Raji (cell line): Measurements from ENCODE around the gene DNAH6.

Source experiments
- POLR2A ChIP-seq: IDR thresholded peaks from 2 replicates; pipeline ENCODE4 v1.6.1; 2011; ENCODE audit warnings: low read depth, low read length, control low read depth; ENCODE audit not compliant: insufficient read depth

The DNAH6 gene

DNA sequence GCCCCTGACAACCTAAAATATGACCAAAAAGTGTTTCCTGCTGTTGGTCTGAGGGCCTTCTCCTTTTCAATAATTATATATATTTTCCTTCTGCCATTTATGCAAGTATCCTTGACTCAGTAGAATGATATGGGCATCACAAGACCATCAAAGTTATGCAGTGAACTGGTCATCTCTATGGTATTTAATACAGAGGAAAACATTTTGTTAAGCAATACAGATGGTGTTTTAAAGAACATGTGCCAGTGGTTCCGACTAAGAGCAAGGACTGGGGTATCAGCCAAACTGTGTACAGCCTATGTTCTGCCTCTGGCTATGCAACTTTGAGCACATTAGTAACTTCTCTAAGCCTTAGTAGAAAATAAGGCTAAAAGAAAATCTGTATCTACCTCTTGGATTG is 185.6 kb downstream of the DNAH6 start:
- no peak for TF ChIP-seq POLR2A

DNA sequence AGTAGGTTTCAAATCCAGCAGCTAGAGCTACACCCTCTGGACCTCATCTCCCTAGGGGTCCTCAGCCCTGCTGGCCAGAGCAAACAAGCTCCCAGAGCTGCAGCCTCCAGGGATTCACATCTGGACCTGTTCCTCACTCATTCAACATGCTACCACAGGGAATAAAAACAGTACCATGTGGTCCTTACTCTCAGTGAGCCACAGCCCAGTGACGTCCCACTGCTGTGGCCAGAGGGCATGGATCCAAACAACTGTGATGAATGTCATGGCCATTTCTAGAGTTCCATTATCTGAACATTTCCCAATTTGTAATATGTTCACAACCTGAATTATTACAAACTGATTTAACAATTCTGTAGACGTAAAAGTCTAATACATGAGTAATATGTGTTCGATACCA is 186.6 kb downstream of the DNAH6 start:
- TF ChIP-seq POLR2A: no peak

DNA sequence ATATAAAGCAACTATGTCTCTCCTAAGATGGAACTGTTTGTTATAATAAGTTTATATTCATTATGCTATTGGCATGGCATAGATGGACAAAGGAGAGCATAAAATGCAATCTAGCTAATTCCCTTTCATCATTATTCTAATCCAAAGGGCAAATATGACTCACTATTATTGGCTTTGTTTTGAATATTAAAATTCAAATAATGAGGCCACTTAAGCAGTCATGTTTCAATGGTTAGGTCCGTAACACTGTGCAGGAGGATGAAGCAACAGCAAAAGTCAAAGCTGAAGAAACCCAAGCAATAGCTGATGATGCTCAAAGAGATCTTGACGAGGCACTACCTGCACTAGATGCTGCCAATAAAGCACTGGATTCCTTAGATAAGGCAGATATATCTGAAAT is 187.5 kb downstream of the DNAH6 start:
- TF ChIP-seq POLR2A: no peak

DNA sequence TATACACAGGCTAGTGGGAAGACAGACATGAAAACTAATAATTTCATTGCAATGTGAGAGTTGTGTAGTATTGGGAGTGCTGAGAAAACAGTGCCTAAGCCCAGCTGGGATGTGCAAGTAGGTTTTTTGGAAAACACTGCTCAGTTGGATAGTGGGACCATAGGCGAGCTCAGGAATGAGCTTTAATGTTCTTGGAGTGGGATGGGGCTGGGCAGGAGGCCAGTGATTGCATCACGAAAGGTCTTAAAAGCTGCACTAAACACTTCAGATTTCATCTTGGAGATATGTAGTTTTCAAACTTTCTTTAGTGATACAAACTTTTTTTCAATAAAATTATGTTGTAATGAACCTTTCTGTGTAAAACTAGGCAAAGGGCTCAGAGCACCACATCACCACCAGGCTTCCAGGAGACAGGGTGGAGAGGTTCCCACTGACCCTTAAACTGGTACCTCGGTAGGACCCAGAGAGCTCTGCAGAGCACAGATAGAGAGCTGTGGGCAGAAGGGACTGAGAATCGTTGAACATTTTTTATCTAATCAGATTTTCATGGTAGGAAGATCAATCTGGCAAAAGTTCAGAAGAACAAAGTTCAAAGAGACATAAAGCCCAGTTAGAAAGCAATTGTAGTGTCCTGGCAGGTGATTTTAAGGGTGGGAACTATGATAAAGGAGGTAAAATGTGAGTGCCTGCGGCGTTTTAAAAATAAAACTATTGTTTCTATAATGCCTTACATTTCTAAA is 188.4 kb downstream of the DNAH6 start:
- no peak for TF ChIP-seq POLR2A

DNA sequence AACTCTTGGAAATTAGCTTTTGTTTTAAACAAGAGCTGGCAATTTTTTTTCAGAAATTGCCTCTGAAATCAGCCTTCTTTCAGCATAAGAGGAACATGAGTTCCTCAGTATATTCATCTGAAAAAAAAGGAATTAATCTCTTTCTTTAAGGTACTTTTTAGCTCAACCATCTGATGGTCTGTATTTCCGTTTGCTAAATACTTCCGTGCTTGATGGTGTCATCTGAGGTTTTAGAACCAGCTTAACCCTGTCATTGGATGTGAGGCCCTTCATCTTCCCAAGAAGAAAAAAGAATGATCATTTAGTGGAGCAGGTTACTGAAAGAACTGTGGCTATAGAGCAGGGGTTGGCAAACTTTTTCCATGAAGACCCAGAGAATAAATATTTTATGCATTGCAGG is 189.6 kb downstream of the DNAH6 start:
- TF ChIP-seq POLR2A: no peak

DNA sequence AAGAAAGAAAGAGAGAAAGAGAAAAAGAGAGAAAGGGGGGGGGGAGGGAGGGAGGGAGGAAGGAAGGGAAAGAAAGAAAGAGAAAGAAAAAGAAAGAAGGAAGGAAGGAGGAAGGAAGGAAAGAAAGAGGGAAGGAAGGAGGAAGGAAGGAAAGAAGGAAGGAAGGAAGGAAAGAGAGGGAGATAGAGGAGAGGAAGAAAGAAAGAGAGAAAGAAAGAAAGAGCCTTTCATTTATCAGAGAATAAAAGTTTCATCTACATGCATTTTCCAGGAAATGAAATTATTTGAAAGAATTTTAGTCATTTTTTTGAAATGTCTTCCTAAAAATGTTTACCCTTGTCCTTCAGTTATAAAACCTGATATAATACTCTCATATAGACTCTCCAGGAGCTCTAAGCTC is 192.1 kb downstream of the DNAH6 start:
- no peak for TF ChIP-seq POLR2A

DNA sequence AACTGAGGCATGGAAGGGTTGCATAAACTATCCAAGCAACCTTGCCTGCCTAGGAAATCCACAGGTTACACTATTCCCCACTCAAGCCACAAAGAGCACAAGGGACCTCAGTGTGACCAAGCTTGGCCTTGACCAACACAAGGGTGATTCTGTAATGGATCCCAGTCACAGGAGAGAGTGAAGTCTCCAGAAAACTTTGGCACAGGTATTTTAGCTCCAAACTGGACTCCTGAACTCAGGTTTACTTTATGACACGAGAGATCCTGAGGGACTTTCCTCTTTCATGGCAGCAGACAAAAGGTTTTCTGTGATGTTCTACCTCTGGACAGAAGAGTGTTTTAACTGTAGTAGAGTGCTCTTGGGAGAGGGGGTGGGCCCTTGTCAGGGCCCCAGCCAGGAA is 195.4 kb downstream of the DNAH6 start:
- TF ChIP-seq POLR2A: no peak

DNA sequence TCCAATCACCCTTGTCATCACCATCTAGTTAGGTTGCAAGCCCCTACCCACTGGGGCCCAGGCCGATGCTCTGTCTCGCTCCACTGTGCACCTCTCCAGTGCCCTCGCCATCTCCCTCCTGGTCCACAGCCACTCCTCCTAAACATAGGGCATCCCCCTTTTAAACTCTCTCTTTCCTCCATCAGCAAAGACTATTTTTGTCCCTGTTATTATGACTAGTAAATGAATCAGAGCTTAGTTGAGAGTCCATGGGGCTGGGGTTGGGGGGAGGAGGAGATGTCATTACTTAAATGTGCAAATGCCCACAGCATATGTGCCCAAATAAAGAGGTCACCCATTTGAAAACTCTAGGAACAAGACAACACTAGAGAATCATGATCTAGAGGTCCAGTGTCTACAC is 197.1 kb downstream of the DNAH6 start:
- TF ChIP-seq POLR2A: no peak

DNA sequence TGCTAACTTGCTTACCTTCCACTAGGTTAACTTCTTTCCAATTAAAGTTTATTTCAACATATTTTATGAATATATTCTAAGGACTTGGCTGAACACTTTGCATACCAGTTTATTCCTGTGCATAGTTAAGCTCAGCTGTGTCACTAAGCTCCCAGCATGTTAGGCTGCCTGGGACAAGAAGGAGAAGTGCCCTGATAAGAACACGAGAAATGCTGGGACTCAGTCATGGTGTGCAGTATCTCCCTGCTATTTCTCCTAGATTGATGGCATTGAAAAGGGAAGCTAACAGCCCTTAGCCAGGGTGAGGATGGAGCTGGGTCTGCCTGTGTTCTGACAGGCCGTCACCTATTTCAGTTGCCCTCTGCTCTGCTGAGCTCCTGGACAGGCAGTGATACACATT is 200.3 kb downstream of the DNAH6 start:
- TF ChIP-seq POLR2A: no peak

DNA sequence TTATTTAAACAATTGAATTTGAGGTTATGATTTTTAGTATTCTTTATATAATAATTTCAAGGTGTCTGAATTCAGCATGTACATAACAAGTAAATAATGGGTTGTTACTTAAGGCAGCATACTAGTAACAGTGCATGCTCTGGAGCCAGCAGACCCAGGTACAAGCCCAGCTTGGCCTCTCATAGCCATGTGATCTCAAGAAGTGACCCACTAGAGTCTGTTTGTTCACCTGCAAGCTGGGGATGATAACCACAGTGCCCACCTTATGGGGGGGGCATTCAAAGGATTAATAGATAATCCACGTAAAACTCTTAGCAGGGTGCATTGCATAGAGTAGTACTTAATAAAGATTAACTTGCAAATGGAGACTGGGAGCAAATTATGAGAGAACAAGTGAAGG is 201.0 kb downstream of the DNAH6 start:
- no peak for TF ChIP-seq POLR2A

DNA sequence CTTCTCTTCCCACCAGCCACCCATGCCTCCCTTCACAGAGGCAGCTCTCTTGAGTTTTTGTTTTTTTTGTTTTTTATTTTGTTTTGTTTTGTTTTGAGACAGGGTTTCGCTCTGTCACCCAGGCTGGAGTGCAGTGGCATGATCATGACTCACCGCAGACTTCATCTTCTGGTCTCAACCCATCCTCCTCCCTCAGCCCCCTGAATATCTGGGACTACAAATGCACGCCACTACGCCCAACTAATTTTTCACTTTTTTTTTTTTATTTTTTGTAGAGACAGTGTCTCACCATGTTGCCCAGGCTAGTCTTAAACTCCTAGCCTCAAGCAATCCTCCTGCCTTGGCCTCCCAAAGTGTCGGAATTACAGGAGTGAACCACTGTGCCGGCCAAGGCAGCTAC is 203.1 kb downstream of the DNAH6 start:
- TF ChIP-seq POLR2A: no peak

DNA sequence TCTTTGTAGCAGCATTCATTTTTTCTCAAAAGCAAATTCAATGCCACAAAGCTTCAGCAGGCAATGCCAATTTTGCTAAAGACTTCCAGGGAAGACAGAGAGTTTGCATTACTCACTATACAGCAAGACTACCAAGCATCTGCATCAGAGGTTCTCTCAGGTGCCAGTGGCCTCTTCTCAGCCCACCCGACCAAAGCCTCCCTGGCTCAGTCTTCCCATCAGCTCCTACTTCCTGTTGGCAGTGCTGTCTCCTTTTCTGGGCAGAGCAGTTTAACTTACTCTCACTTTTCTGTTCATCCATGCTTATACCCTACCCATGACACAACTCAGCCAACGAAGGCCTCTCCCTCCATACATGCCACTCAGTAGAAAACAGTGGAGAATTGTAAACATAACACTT is 207.5 kb downstream of the DNAH6 start:
- TF ChIP-seq POLR2A: no peak

DNA sequence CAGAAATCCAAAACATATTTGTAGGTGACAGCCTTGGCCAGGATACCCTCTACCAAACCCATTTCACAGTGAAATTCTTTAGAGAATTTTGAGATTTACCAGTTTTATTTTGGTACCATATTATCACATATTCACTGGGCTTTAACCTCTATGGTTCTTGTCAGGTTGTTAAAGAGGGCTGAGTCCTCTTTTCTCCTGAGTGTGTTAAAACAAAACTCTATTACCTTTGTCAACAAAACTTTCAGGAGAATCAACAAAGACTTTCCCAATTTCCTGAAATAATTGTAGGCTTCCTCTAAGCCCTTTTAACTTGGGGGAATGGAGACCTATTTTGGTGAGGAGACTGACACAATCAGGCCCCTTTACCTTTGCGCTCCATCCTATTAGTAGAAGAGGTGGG is 209.4 kb downstream of the DNAH6 start:
- no peak for TF ChIP-seq POLR2A

DNA sequence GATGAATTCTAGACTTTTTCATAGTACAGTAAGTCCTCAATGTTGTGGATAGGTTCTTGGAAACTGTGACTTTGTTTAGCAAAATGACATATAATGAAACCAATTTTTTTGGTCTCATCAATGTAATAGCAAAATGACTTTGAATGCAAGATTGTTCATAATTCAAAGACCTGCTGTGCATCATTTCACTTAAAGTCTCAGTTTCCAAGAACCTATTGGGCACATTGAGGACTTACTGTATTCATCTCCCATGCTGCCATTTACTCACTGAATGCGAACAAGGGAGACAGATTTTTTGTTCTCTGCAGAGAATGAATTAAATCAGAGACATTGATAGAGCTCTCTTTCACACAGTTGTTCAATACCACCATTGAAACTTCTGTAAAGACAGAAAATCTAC is 211.0 kb downstream of the DNAH6 start:
- no peak for TF ChIP-seq POLR2A

DNA sequence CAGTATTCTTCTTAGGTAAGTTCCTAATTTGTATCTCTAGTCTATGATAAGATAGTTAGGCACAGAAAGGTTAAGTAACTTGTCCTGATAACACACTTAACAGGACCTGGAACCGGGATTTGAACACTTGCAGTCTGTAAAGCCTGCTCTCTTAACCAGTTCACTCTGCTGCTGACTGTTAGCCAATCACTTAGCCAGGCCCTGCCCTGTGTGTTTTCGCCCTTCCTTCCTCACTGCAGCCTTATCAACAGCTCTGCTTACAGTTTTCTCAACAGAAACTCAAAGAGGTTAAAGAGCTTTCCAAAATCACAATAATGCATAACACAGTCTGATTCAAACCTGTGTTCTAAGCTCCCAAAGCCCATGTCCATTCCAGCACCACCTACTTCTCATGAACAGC is 212.9 kb downstream of the DNAH6 start:
- TF ChIP-seq POLR2A: no peak

DNA sequence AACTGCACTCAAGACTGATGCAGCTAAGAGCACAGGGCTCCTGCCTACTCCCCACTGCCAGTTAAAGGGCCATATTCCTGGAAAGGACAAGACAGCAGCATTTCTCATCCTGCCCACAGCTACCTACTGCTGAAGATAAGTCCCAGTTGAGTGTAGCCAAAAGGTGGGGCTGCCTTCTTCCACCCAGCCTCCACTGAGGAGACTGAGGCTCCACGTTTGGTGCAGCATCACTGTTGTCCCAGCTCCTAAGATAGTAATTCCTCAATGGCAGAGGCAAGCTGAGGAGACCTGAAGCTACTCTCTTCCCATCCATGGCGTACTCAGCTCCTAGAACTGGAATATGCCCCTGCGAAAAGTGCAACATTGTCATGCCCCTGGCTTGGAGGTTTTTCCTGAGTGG is 214.9 kb downstream of the DNAH6 start:
- no peak for TF ChIP-seq POLR2A
